HepG2 (cell line): ENCODE data around the gene TAOK3.

Experiments
- MAFF ChIP-seq: IDR thresholded peaks from 2 replicates; pipeline ENCODE4 v1.6.1; 2011; ENCODE audit warnings: low read depth, low read length, improper control_type of control experiment
- SYNCRIP ChIP-seq: fragments of 200-400 bp; formaldehyde crosslinking; IDR thresholded peaks from 2 replicates; pipeline ENCODE4 v1.6.1; 2018; ENCODE audit warnings: mild to moderate bottlenecking, low read depth, low read length; ENCODE audit not compliant: insufficient read depth
- TF ChIP-seq, protein P1 (sequence below): sonication (generic); formaldehyde crosslinking; IDR thresholded peaks from 2 replicates; pipeline ENCODE4 v1.5.0; 2020; ENCODE audit warnings: mild to moderate bottlenecking, missing genetic modification reagents, moderate library complexity

DNA sequence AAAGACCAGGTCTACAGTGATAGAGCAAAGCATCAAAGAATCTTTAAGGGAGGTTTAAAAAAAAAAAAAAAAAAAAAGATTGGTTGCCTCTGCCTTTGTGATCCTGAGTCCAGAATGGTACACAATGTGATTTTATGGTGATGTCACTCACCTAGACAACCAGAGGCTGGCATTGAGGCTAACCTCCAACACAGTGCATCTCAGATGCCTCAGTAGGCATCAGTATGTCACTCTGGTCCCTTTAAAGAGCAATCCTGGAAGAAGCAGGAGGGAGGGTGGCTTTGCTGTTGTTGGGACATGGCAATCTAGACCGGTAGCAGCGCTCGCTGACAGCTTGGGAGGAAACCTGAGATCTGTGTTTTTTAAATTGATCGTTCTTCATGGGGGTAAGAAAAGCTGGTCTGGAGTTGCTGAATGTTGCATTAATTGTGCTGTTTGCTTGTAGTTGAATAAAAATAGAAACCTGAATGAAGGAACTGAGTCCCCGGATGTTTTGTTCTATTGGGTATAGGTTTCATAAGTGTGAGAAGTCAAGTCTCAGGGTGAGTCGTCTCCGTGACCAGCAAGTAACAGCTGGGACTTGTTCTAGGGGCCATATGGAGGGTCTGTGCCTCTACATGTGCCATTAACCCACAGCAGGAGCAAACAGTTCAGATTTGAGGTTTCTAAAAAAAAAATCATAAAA is 227.5 kb downstream of the TAOK3 start:
- TF ChIP-seq, protein P1, sequence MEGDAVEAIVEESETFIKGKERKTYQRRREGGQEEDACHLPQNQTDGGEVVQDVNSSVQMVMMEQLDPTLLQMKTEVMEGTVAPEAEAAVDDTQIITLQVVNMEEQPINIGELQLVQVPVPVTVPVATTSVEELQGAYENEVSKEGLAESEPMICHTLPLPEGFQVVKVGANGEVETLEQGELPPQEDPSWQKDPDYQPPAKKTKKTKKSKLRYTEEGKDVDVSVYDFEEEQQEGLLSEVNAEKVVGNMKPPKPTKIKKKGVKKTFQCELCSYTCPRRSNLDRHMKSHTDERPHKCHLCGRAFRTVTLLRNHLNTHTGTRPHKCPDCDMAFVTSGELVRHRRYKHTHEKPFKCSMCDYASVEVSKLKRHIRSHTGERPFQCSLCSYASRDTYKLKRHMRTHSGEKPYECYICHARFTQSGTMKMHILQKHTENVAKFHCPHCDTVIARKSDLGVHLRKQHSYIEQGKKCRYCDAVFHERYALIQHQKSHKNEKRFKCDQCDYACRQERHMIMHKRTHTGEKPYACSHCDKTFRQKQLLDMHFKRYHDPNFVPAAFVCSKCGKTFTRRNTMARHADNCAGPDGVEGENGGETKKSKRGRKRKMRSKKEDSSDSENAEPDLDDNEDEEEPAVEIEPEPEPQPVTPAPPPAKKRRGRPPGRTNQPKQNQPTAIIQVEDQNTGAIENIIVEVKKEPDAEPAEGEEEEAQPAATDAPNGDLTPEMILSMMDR (CRISPR knock-in tag): no peak
- TF ChIP-seq SYNCRIP (no peak), MAFF (no peak)
